Parathyroid adenoma (tissue), 2 donors: ENCODE measurements around the gene CCDC142.

Experiments
- H2AFZ ChIP-seq: fragments of 300-600 bp; sonication (generic); one replicate; pipeline ENCODE4 v1.7.0; 2017; ENCODE audit warnings: antibody characterized with exemption, mild to moderate bottlenecking
- H3K27ac ChIP-seq: fragments of 300-600 bp; sonication (generic); one replicate; pipeline ENCODE4 v1.7.0; 2017
- H3K27me3 ChIP-seq: fragments of 300-600 bp; sonication (generic); one replicate; pipeline ENCODE4 v1.7.0; 2017; ENCODE audit warnings: low read length; ENCODE audit not compliant: control insufficient read depth, insufficient read depth
- H3K36me3 ChIP-seq: fragments of 300-600 bp; sonication (generic); one replicate; pipeline ENCODE4 v1.7.0; 2017; ENCODE audit warnings: low read length; ENCODE audit not compliant: control insufficient read depth, insufficient read depth
- H3K4me1 ChIP-seq: fragments of 300-600 bp; sonication (generic); one replicate; pipeline ENCODE4 v1.7.0; 2017; ENCODE audit warnings: control low read depth
- H3K4me2 ChIP-seq: fragments of 300-600 bp; sonication (generic); one replicate; pipeline ENCODE4 v1.7.0; 2017; ENCODE audit warnings: low read length
- H3K4me3 ChIP-seq: fragments of 300-600 bp; sonication (generic); one replicate; pipeline ENCODE4 v1.7.0; 2017; ENCODE audit warnings: low read depth, low read length
- H3K79me2 ChIP-seq: fragments of 300-600 bp; sonication (generic); one replicate; pipeline ENCODE4 v1.7.0; 2017; ENCODE audit warnings: control low read depth
- H3K9ac ChIP-seq: fragments of 300-600 bp; sonication (generic); one replicate; pipeline ENCODE4 v1.7.0; 2017; ENCODE audit warnings: mild to moderate bottlenecking
- H3K9me3 ChIP-seq: fragments of 300-600 bp; sonication (generic); one replicate; pipeline ENCODE4 v1.7.0; 2017; ENCODE audit warnings: low read length; ENCODE audit not compliant: control insufficient read depth
- CTCF ChIP-seq: fragments of 300-600 bp; sonication (generic); IDR thresholded peaks from one replicate; pipeline ENCODE4 v1.7.0; 2017; ENCODE audit warnings: antibody characterized with exemption, mild to moderate bottlenecking
- donor health status: primary hyperparathyroidism.

CCDC142 gene

GRCh38 chr2:74513605-74514367 lies 31.0 kb upstream of the CCDC142 start:
- Histone ChIP-seq H3K27ac (no peak overlapping the region), H3K36me3 (no peaks in the 10 kb centered on the region), H2AFZ (no peak overlapping the region), H3K4me1 (no peaks in the 10 kb centered on the region), H3K27me3 (no peaks in the 10 kb centered on the region), H3K9me3 (no peaks in the 10 kb centered on the region), H3K4me3 (no peak overlapping the region), H3K4me2 (no peak overlapping the region), H3K79me2 (no peaks in the 10 kb centered on the region), H3K9ac (no peak overlapping the region)
- no peak for TF ChIP-seq CTCF

DNA sequence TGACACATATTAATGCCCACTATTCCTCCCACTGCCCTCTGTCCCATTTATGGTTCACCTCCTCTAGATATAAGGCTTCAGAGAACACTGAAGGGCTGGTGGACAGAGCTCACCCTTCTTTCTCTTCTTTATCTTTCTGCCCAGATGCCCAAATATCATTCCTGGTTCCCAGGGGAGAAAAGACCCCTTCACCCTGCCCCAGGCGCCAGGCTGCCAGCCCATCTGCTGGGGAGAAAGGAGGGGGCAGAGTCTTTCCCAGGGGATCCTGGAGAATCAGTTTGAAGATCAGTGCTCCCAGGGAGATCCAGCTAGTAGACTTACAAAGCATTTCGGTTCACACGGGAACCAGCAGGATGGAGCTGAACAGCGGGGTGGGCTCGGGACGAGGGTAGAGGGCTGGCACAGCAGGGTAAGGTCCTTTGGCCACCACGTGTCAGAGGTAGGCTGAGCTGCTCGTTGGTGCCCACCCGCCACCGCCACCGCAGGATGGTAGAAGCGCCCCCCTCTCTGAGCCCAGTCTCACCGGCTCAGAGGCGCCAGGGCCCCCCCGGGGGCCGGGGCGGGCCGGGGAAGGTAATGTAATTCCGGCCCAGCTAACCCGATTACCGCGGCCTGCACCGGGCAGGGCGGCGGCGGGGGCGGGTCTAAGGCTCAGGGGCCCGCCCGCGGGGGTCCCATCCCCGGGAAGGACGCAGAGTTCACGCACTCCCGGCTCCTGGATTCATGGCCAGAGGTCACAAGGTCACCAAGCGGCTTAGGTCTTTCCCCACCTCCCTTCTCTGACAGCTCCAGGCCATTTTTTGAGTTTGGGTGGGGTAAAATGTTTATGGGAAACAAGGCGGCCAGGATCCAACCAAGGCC lies 30.2 kb upstream of the CCDC142 start:
- Histone ChIP-seq H3K4me1 (peaks cover 4% of the 10 kb centered on the region), H3K36me3 (no peaks in the 10 kb centered on the region), H3K27me3 (no peaks in the 10 kb centered on the region), H3K27ac (no peak overlapping the region), H3K79me2 (no peaks in the 10 kb centered on the region), H3K4me2 (no peak overlapping the region), H3K9me3 (no peaks in the 10 kb centered on the region), H3K4me3 (no peak overlapping the region), H2AFZ (no peak overlapping the region), H3K9ac (no peak overlapping the region)
- no peak for TF ChIP-seq CTCF

DNA sequence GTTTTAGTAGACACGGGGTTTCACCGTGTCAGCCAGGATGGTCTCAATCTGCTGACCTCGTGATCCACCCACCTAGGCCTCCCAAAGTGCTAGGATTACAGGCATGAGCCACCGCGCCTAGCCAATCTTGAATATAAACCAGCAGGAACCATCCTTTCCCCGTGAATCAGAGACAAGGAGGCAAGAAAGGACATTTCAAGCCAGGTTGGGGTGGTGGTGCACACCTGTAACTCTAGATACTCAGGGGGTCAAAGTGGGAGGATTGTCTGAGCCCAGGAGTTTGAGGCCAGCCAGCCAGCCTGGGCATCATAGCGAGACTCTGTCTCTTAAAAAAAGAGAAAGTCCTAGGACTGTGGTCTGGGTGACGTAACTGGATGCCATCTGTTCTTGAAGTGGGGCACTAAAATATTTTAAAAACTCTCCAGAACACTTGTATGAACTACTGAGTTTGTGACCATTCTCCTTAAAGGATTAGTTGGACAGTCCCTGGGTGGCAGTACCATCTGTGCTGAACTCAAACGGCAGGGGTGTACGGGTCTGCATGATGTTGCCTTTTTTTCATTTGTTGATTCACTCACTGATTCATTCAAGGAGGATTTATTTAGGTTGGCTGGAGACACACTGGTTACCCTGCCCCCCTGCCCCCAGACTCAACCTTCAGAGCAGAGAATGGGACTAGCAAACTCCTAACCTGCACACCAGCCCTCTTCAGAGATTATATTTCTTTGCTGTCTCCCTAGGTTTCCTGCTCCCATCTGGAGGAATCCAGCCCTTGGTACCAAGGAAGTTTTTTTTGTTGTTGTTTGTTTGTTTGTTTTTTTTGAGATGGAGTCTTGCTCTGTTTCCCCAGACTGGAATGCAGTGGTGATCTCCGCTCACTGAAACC lies 28.5 kb upstream of the CCDC142 start:
- no peak overlapping the region for H2AFZ ChIP-seq
- no peaks in the 10 kb centered on the region for H3K36me3 ChIP-seq
- H3K9ac ChIP-seq, result no peak overlapping the region
- TF ChIP-seq CTCF, result no peak
- H3K27me3 ChIP-seq, result no peaks in the 10 kb centered on the region
- no peak overlapping the region for H3K4me2 ChIP-seq
- no peaks in the 10 kb centered on the region for H3K9me3 ChIP-seq
- H3K4me3 ChIP-seq, result no peak overlapping the region
- no peak overlapping the region for H3K27ac ChIP-seq
- peaks cover 10% of the 10 kb centered on the region for H3K4me1 ChIP-seq
- H3K79me2 ChIP-seq, result peaks cover 4% of the 10 kb centered on the region

DNA sequence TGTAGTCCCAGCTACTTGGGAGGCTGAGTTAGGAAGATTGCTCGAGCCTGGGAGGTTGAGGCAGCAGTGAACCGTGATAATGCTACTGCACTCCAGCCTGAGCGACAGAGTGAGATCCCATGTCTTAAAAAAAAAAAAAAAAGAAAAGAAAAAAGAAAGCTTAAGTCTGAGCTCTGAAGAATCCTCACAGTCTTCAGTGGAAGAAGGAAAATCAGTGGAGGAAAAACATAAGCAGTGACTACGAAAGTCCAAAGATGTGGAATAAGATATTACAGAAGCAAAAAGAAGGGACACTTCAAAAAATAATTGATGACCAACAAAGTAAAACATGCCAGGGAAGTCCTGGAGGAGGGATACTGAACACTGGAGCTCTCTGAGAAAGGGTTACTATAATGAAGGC lies 27.5 kb upstream of the CCDC142 start:
- Histone ChIP-seq H3K4me1 (peaks cover 17% of the 10 kb centered on the region), H3K4me3 (no peak overlapping the region), H3K36me3 (no peaks in the 10 kb centered on the region), H3K9me3 (no peaks in the 10 kb centered on the region), H3K27ac (no peak overlapping the region), H3K79me2 (peaks cover 4% of the 10 kb centered on the region), H3K9ac (no peak overlapping the region), H2AFZ (peak overlapping the region; percentile 8), H3K27me3 (no peaks in the 10 kb centered on the region), H3K4me2 (no peak overlapping the region)
- TF ChIP-seq CTCF, result no peak
